Liver (tissue), 9 donors: ENCODE results near the gene HDAC6. TPM values are rescaled to one million over a fixed set of nuclear protein-coding genes. Genes with fewer than 3 reads are reported as not detected.

Source experiments
- DNase-seq: peaks from one replicate; pipeline ENCODE4 v3.0.0-alpha.2; 2017; ENCODE audit warnings: low spot score
- H3K27ac ChIP-seq, 2 donors: one replicate each; pipeline ENCODE4 v1.7.0; 2013; ENCODE audit warnings: inconsistent platforms in 2 of 2, low read length in 2 of 2, control low read depth in 1 of 2, low read depth in 1 of 2, mild to moderate bottlenecking in 1 of 2
- H3K27me3 ChIP-seq, 4 donors: one replicate each; pipeline versions ENCODE4 v1.6.1 to v1.7.0; 2013; ENCODE audit warnings: low read length in 3 of 4, inconsistent platforms in 1 of 4, mild to moderate bottlenecking in 1 of 4, moderate library complexity in 1 of 4; ENCODE audit not compliant: control insufficient read depth in 4 of 4, insufficient read depth in 4 of 4
- H3K36me3 ChIP-seq, 4 donors: one replicate each; pipeline versions ENCODE4 v1.6.1 to v1.7.0; 2013; ENCODE audit warnings: low read length in 3 of 4, mild to moderate bottlenecking in 3 of 4, low read depth in 1 of 4, moderate library complexity in 1 of 4; ENCODE audit not compliant: control insufficient read depth in 4 of 4, insufficient read depth in 3 of 4
- H3K4me1 ChIP-seq, 4 donors: one replicate each; pipeline versions ENCODE4 v1.6.1 to v1.7.0; 2013; ENCODE audit warnings: low read length in 3 of 4, mild to moderate bottlenecking in 3 of 4, moderate library complexity in 1 of 4; ENCODE audit not compliant: control insufficient read depth in 4 of 4, insufficient read depth in 4 of 4
- H3K4me3 ChIP-seq, 3 donors: one replicate each; pipeline versions ENCODE4 v1.6.1 to v1.7.0; 2013; ENCODE audit warnings: low read length in 3 of 3, control low read depth in 1 of 3, low read depth in 1 of 3, mild to moderate bottlenecking in 1 of 3
- H3K9ac ChIP-seq, 2 donors: one replicate each; pipeline ENCODE4 v1.7.0; 2013; ENCODE audit warnings: low read length in 2 of 2, mild to moderate bottlenecking in 2 of 2, moderate library complexity in 2 of 2, control low read depth in 1 of 2, low read depth in 1 of 2
- H3K9me3 ChIP-seq, 4 donors: one replicate each; pipeline versions ENCODE4 v1.6.1 to v1.7.0; 2013; ENCODE audit warnings: low read length in 3 of 4; ENCODE audit not compliant: control insufficient read depth in 4 of 4
- ATF3 ChIP-seq: IDR thresholded peaks from 2 replicates; pipeline ENCODE4 v1.6.1; 2016; ENCODE audit warnings: antibody characterized with exemption
- CTCF ChIP-seq: fragments of 150-350 bp; IDR thresholded peaks from 2 replicates; pipeline ENCODE4 v1.5.1; 2017; ENCODE audit warnings: improper control_type of control experiment, low read depth, low read length; ENCODE audit not compliant: missing input control
- EGR1 ChIP-seq, 2 donors: IDR thresholded peaks; 2 replicates each; pipeline ENCODE4 v1.6.1; 2016 to 2018; ENCODE audit warnings: antibody characterized with exemption in 2 of 2, low read depth in 2 of 2
- FOXA1 ChIP-seq: IDR thresholded peaks from 2 replicates; pipeline ENCODE4 v1.6.1; 2016; ENCODE audit warnings: antibody characterized with exemption
- GABPA ChIP-seq, 2 donors: IDR thresholded peaks in 1 of 2; conservative IDR thresholded peaks in 1 of 2; 2 replicates each; pipeline ENCODE4 v1.6.1; 2016; ENCODE audit warnings: antibody characterized with exemption in 2 of 2, mild to moderate bottlenecking in 1 of 2, moderate library complexity in 1 of 2
- HNF4G ChIP-seq: IDR thresholded peaks from 2 replicates; pipeline ENCODE4 v1.6.1; 2016; ENCODE audit warnings: antibody characterized with exemption
- MAX ChIP-seq: IDR thresholded peaks from 2 replicates; pipeline ENCODE4 v1.6.1; 2016; ENCODE audit warnings: antibody characterized with exemption
- NR2F2 ChIP-seq: IDR thresholded peaks from 2 replicates; pipeline ENCODE4 v1.6.1; 2016; ENCODE audit warnings: antibody characterized with exemption
- REST ChIP-seq: IDR thresholded peaks from 2 replicates; pipeline ENCODE4 v1.6.1; 2016; ENCODE audit warnings: antibody characterized with exemption, mild to moderate bottlenecking
- SP1 ChIP-seq: IDR thresholded peaks from 2 replicates; pipeline ENCODE4 v1.6.1; 2018; ENCODE audit warnings: antibody characterized with exemption, mild to moderate bottlenecking
- TAF1 ChIP-seq: conservative IDR thresholded peaks from 2 replicates; pipeline ENCODE4 v1.6.1; 2016; ENCODE audit warnings: antibody characterized with exemption, mild to moderate bottlenecking
- ZBTB33 ChIP-seq: IDR thresholded peaks from 2 replicates; pipeline ENCODE4 v1.6.1; 2016; ENCODE audit warnings: antibody characterized with exemption
- WGBS: extraction: QIAGEN DNeasy Blood & Tissue Kit; methylation state at CpG from one replicate; pipeline ENCODE4 v1.1.7; 2013; 5-methylcytosine and 5-hydroxymethylcytosine counted together
- polyA plus RNA-seq, 2 donors: library from polyadenylated mRNA; stranded (reverse) in 1 of 2; unstranded in 1 of 2; fragments of 200-250 nt in 1 of 2; fragments of >200 nt in 1 of 2; fragmentation: Nextera tagmentation in 1 of 2; extraction: Ambion mirVana in 1 of 2; gene quantifications; one replicate each; pipeline versions ENCODE4 v1.2.1 to v1.2.3, GENCODE V29; 2013 to 2015
- total RNA-seq, 2 donors: library from RNA; depleted of rRNA; stranded (reverse); fragments of >200 nt; gene quantifications; one replicate each; pipeline ENCODE4 v1.2.3, GENCODE V29; 2014
- donor health status: healthy.
- donor health status: healthy.
- donor health status: healthy.
- donor health status: healthy.
- donor health status: healthy.

The HDAC6 gene
- total and polyA plus RNA-seq, 4 donors: 48.1 to 80.5 (median 56.8) TPM

- H3K27me3 ChIP-seq: peaks cover 0 to 3% (median 0%) of the 10 kb centered on the region in 4 donors
- H3K27ac ChIP-seq: no peak overlapping the region
- H3K4me1 ChIP-seq: no peaks in the 10 kb centered on the region
- no peaks in the 10 kb centered on the region for H3K9me3 ChIP-seq
- 67% methylated on average over 5 of the region's 5 CpGs for WGBS
- DNase-seq: no peak
- H3K9ac ChIP-seq: no peak overlapping the region
- H3K36me3 ChIP-seq: no peaks in the 10 kb centered on the region
- no peak overlapping the region for H3K4me3 ChIP-seq
- TF ChIP-seq HNF4G (no peak), TAF1 (no peak), EGR1 (IDR thresholded peaks at IDR 0.05; ENCODE audit: low read depth in 2 of 2) (no peak), REST (no peak)
These were observed 11.4 kb upstream of the HDAC6 start for GRCh38 chrX:48790477-48790876.

- H3K4me3 ChIP-seq: no peak overlapping the region
- H3K27ac ChIP-seq: no peak overlapping the region
- DNase-seq: no peak
- no peaks in the 10 kb centered on the region for H3K4me1 ChIP-seq
- TF ChIP-seq MAX: no peak
- TF ChIP-seq ZBTB33: no peak
- no peak for TF ChIP-seq HNF4G
- TF ChIP-seq GABPA (IDR thresholded peaks at IDR 0.05 in 1 of 2, conservative IDR thresholded peaks at IDR 0.05 in 1 of 2): no peak
- TF ChIP-seq SP1: no peak
- no peak for TF ChIP-seq ATF3
- TF ChIP-seq CTCF: no peak
- TF ChIP-seq NR2F2: no peak
- TF ChIP-seq FOXA1: no peak
- TF ChIP-seq EGR1 (IDR thresholded peaks at IDR 0.05; ENCODE audit: low read depth in 2 of 2): no peak
- H3K36me3 ChIP-seq: no peaks in the 10 kb centered on the region
- H3K9me3 ChIP-seq: no peaks in the 10 kb centered on the region
- H3K27me3 ChIP-seq: peaks cover 0 to 3% (median 0%) of the 10 kb centered on the region in 4 donors
- H3K9ac ChIP-seq: no peak overlapping the region
- 95% methylated on average over 11 of the region's 11 CpGs for WGBS
These were observed 10.6 kb upstream of the HDAC6 start for GRCh38 chrX:48791063-48791820.
